ENCODE measurements around the gene CEACAM19. TPM values are rescaled to one million over a fixed set of nuclear protein-coding genes. Genes with fewer than 3 reads are reported as not detected.

The CEACAM19 gene
- polyA plus RNA-seq, 1 experiment, result 8.9 TPM

DNA sequence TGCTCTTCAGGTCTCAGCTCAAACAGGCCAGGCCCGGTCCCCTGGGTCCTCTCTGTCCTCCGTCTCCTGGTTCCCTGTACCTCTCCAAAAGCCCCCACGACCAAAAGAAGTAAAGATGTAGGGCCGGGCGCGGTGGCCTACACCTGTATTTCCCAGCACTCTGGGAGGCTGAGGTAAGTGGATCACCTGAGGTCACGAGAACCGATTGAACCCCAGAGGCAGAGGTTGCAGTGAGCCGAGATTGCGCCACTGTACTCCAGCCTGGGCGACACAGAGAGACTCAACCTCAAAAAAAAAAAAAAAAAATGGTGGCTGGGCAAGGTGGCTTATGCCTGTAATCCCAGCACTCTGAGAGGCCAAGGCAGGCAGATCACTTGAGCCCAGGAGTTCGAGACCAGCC is 55.2 kb downstream of the CEACAM19 start:
- TF ChIP-seq, protein P1, sequence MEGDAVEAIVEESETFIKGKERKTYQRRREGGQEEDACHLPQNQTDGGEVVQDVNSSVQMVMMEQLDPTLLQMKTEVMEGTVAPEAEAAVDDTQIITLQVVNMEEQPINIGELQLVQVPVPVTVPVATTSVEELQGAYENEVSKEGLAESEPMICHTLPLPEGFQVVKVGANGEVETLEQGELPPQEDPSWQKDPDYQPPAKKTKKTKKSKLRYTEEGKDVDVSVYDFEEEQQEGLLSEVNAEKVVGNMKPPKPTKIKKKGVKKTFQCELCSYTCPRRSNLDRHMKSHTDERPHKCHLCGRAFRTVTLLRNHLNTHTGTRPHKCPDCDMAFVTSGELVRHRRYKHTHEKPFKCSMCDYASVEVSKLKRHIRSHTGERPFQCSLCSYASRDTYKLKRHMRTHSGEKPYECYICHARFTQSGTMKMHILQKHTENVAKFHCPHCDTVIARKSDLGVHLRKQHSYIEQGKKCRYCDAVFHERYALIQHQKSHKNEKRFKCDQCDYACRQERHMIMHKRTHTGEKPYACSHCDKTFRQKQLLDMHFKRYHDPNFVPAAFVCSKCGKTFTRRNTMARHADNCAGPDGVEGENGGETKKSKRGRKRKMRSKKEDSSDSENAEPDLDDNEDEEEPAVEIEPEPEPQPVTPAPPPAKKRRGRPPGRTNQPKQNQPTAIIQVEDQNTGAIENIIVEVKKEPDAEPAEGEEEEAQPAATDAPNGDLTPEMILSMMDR (IDR thresholded peaks at IDR 0.05; ENCODE audit: insufficient read depth, low read depth, low read length), result no peak
- H3K27me3 ChIP-seq (ENCODE audit: control insufficient read depth, insufficient read depth, low read length), result no peaks in the 10 kb centered on the region
- no peak for DNase-seq (ENCODE audit: low read depth)
- no peaks in the 10 kb centered on the region for H3K36me3 ChIP-seq (ENCODE audit: control insufficient read depth, insufficient read depth, low read length)
- ChIA-PET POLR2A (no interaction called here), CTCF (interaction anchor here (0.7 to 10.1 kb wide), 3 partner anchors 42 to 156 kb away, joined by 3 to 369 read pairs (median 12); no protein-coding TSS in a partner anchor)
- H3K4me3 ChIP-seq (ENCODE audit: low read depth, low read length), result no peak overlapping the region

DNA sequence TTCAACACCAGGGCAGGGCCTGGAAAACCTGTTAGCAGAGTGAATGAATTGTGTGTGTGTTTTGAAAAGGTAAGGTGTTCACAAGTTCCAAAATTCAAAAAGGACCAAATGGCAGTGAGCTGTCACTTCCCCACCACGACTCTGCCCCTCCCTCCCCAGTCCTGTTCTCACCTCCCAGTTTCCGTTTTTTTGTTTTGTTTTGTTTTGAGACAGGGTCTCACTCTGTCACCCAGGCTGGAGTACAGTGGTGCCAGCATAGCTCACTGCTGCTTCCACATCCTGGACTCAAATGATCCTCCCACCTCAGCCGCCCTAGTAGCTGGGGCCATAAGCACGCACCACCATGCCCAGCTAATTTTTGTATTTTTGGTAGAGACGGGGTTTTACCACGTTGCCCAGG is 56.9 kb downstream of the CEACAM19 start:
- Histone ChIP-seq H3K4me3 (ENCODE audit: low read depth, low read length) (no peak overlapping the region), H3K36me3 (ENCODE audit: control insufficient read depth, insufficient read depth, low read length) (no peaks in the 10 kb centered on the region), H3K27me3 (ENCODE audit: control insufficient read depth, insufficient read depth, low read length) (peaks cover 2% of the 10 kb centered on the region; the same call in 1 of the 2 replicates)
- TF ChIP-seq, protein P1 (IDR thresholded peaks at IDR 0.05; ENCODE audit: insufficient read depth, low read depth, low read length), result no peak
- DNase-seq (ENCODE audit: low read depth), result no peak
- POLR2A ChIA-PET, result no interaction called here
- CTCF ChIA-PET, result interaction anchor here (0.6 to 3.6 kb wide), 10 partner anchors 21 to 151 kb away, joined by 3 to 24 read pairs (median 3); no protein-coding TSS in a partner anchor

DNA sequence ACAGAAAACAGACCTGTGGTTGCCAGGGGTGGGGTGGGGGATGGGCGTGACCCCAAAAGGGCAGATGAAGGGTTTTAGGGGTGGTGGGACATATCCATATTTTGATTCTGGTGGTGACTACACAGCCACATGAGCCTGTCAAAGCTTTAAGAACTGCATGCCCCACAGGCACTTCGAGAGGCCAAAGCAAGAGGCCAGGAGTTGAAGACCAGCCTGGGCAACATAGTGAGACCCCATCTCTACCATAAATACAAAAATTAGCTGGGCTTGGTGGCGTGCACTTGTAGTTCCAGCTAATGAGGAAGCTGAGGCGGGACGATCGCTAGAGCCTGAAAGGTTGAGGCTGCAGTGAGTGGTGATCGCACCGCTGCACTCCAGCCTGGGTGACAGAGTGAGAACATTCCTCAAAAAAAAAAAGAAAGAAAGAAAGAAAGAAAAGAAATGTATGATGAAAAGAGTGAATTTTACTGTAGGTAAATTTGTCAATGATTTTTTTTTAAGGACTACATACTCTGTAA is 58.3 kb downstream of the CEACAM19 start:
- Histone ChIP-seq H3K4me3 (ENCODE audit: low read depth, low read length) (no peak overlapping the region), H3K27me3 (ENCODE audit: control insufficient read depth, insufficient read depth, low read length) (peaks cover 2% of the 10 kb centered on the region; the same call in 1 of the 2 replicates), H3K36me3 (ENCODE audit: control insufficient read depth, insufficient read depth, low read length) (no peaks in the 10 kb centered on the region)
- DNase-seq (ENCODE audit: low read depth), result no peak
- CTCF ChIA-PET, result interaction anchor here (0.8 to 3.6 kb wide), 3 partner anchors 36 to 43 kb away, joined by 3 to 24 read pairs (median 13); no protein-coding TSS in a partner anchor
- TF ChIP-seq, protein P1 (IDR thresholded peaks at IDR 0.05; ENCODE audit: insufficient read depth, low read depth, low read length), result no peak
- POLR2A ChIA-PET, result no interaction called here

DNA sequence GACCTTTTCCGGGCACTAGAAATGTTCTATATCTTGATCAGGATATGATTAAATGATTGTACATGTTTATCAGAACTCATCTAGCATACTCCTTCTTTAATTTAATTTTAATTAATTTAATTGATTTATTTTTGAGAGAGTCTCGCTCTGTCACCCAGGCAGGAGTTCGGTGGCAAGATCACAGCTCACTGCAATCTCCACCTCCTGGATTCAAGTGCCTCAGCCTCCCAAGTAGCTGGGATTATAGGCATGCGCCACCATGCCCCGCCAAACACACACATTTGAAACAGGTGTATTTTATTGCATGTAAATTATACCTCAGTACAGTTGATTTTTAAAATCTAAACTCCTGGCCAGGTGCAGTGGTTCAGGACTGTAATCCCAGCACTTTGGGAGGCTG is 59.8 kb downstream of the CEACAM19 start:
- DNase-seq (ENCODE audit: low read depth), result no peak
- CTCF ChIA-PET, result interaction anchor here (0.9 to 1.5 kb wide), 2 partner anchors 9 to 39 kb away, joined by 4 read pairs; no protein-coding TSS in a partner anchor
- TF ChIP-seq, protein P1 (IDR thresholded peaks at IDR 0.05; ENCODE audit: insufficient read depth, low read depth, low read length), result no peak
- no peak overlapping the region for H3K4me3 ChIP-seq (ENCODE audit: low read depth, low read length)
- peaks cover 2% of the 10 kb centered on the region; the same call in 1 of the 2 replicates for H3K27me3 ChIP-seq (ENCODE audit: control insufficient read depth, insufficient read depth, low read length)
- POLR2A ChIA-PET, result no interaction called here
- no peaks in the 10 kb centered on the region for H3K36me3 ChIP-seq (ENCODE audit: control insufficient read depth, insufficient read depth, low read length)

DNA sequence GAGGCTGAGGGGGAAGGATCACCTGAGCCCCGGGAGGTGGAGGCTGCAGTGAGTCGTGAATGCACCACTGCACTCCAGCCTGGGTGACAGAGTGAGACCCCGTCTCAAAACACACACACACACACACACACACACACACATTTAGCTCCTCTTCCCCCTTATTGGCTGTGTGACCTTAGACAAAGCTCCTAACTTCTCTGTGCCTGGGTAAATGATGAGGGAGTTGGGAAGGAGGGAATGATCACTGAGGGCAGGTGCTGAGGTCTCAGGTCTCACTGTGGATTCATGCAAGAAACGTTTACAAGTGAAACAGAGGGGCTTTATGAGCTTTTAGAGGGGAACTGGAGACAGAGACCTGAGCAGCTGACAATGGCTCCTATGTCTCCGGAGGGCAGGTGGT is 60.3 kb downstream of the CEACAM19 start:
- POLR2A ChIA-PET, result no interaction called here
- TF ChIP-seq, protein P1 (IDR thresholded peaks at IDR 0.05; ENCODE audit: insufficient read depth, low read depth, low read length), result no peak
- Histone ChIP-seq H3K36me3 (ENCODE audit: control insufficient read depth, insufficient read depth, low read length) (no peaks in the 10 kb centered on the region), H3K27me3 (ENCODE audit: control insufficient read depth, insufficient read depth, low read length) (peaks cover 2% of the 10 kb centered on the region; the same call in 1 of the 2 replicates), H3K4me3 (ENCODE audit: low read depth, low read length) (no peak overlapping the region)
- no peak for DNase-seq (ENCODE audit: low read depth)
- CTCF ChIA-PET, result interaction anchor here (0.9 to 1.5 kb wide), 2 partner anchors 9 to 39 kb away, joined by 4 read pairs; no protein-coding TSS in a partner anchor
